Activated CD4-positive, alpha-beta T cell treated with anti-CD3 and anti-CD28 coated beads for 36 hours (primary cell): ENCODE results near the gene RNF41. TPM values are rescaled to one million over a fixed set of nuclear protein-coding genes. Genes with fewer than 3 reads are reported as not detected.

Experiments
- ATAC-seq: fragments of 200-7000 bp; cut with Tn5 transposase; one replicate; pipeline ENCODE4 v1.10.0; 2021; ENCODE audit warnings: mild to moderate bottlenecking, moderate library complexity
- CTCF ChIA-PET: fragments of 350-600 bp; sonication (Branson Sonifier 250); formaldehyde crosslinking; loops from one replicate; lab custom pipeline; 2021; ENCODE audit warnings: antibody characterized with exemption; lab: Charles Lee
- POLR2A ChIA-PET: fragments of 350-600 bp; sonication (Branson Sonifier 250); formaldehyde crosslinking; loops from one replicate; lab custom pipeline; 2021; ENCODE audit warnings: antibody characterized with exemption, inconsistent platforms; lab: Charles Lee
- DNase-seq: peaks from one replicate; pipeline ENCODE4 v3.0.0-alpha.2; 2020
- H3K27ac Mint-ChIP-seq: one replicate; pipeline ENCODE4 v1.8.0; 2021; ENCODE audit warnings: mixed read lengths
- H3K27me3 Mint-ChIP-seq: one replicate; pipeline ENCODE4 v1.8.0; 2021; ENCODE audit warnings: mixed read lengths
- H3K36me3 Mint-ChIP-seq: one replicate; pipeline ENCODE4 v1.8.0; 2021; ENCODE audit warnings: low read depth, mixed read lengths
- H3K4me1 Mint-ChIP-seq: one replicate; pipeline ENCODE4 v1.8.0; 2021; ENCODE audit warnings: mixed read lengths
- H3K4me3 Mint-ChIP-seq: one replicate; pipeline ENCODE4 v1.8.0; 2021; ENCODE audit warnings: mild to moderate bottlenecking, moderate library complexity, mixed read lengths
- H3K9me3 Mint-ChIP-seq: one replicate; pipeline ENCODE4 v1.8.0; 2021; ENCODE audit warnings: low read depth, mixed read lengths
- intact Hi-C, 2 experiments: fragments of 100-400 bp; cut with DNase I in 1 of 2; cut with micrococcal nuclease in 1 of 2; formaldehyde crosslinking; loops; one replicate each; pipeline versions ENCODE4 v1.14.2 to v1.15.1; 2022 to 2024; cut with DNase I, micrococcal nuclease
- total RNA-seq, 2 experiments: library from RNA; stranded (reverse); gene quantifications; one replicate each; pipeline ENCODE4 v1.2.3, GENCODE V29; 2021

Gene RNF41
- total RNA-seq, 2 experiments from 2014 or later: 25.2 to 28.8 TPM

DNA sequence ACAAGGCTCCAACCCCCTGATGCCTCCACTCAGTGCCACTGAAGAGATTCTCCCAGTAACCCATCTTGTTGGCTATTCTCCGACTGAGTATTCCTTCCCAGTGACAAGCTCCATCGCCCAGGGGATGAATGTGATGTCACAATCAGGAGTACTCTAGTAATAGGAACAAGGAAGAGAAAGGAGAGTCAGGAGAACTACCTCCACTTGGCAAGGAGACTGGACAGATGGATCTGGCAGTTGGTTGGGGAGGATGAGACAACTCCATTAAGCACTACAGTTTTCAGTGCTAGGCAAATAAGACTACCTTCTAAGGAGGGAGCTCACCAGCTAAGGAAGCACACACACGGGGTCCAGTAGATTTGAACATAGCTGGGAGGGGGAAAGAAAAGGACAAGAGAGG is 5.3 kb downstream of the RNF41 start:
- Mint-ChIP-seq H3K9me3 (no peaks in the 10 kb centered on the region), H3K4me1 (peaks cover 16% of the 10 kb centered on the region), H3K36me3 (peaks cover 17% of the 10 kb centered on the region), H3K27ac (no peak overlapping the region), H3K27me3 (no peaks in the 10 kb centered on the region), H3K4me3 (no peak overlapping the region)
- ChIA-PET CTCF (interaction anchor here (0.6 to 1.5 kb wide), 2 partner anchors 17 to 24 kb away, joined by 3 to 6 read pairs; no protein-coding TSS in a partner anchor), POLR2A (no interaction called here)
- intact Hi-C loops: no loop called here
- no peak for ATAC-seq
- DNase-seq: no peak

DNA sequence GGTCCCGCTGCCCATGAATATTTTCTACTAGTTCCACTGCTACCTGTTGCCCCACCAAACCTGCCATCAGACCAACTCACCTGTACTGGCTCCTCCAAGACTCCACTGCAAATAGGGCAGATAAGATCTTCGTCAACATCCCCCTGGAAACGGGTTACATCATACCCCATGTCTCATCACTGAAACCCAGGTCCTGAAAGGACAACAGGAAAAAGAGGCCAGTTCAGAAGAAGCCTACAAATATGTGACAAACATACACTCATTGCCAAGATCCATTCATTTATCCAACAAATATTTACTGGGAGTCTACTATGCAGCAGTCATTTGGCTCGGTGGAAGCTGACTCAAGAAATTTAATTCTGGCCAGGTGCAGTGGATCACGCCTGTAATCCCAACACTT is 7.8 kb downstream of the RNF41 start:
- intact Hi-C loops: no loop called here
- ChIA-PET POLR2A (no interaction called here), CTCF (no interaction called here)
- no peak overlapping the region for H3K4me3 Mint-ChIP-seq
- H3K27me3 Mint-ChIP-seq: no peaks in the 10 kb centered on the region
- no peak overlapping the region for H3K27ac Mint-ChIP-seq
- H3K36me3 Mint-ChIP-seq: peaks cover 26% of the 10 kb centered on the region
- ATAC-seq (no peak), DNase-seq (no peak)
- H3K9me3 Mint-ChIP-seq: no peaks in the 10 kb centered on the region
- peaks cover 9% of the 10 kb centered on the region for H3K4me1 Mint-ChIP-seq

DNA sequence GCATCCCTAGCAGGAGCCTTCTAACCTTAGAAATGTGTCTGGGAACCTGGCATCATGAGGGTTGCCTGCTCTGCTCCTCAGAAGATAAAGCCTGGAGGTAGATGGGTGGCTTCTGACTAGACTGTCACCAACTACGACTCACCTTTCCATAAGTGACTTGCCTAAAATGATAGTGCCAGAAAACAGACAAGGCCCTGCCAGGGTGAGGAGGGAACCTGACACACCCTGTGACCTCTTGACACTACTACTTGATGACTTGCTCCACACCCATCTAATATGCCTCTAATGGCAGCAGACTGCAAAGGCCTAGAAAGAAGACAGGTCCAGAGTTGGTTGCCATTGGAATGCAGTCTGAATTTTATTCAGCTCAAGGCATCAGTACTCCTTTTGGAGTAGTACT is 9.4 kb downstream of the RNF41 start:
- peak; percentile 99 for ATAC-seq
- H3K27ac Mint-ChIP-seq: no peak overlapping the region
- DNase-seq: peak; percentile 56
- no peaks in the 10 kb centered on the region for H3K27me3 Mint-ChIP-seq
- intact Hi-C loops: no loop called here
- peaks cover 9% of the 10 kb centered on the region for H3K4me1 Mint-ChIP-seq
- peaks cover 29% of the 10 kb centered on the region for H3K36me3 Mint-ChIP-seq
- no peaks in the 10 kb centered on the region for H3K9me3 Mint-ChIP-seq
- no peak overlapping the region for H3K4me3 Mint-ChIP-seq
- ChIA-PET CTCF (interaction anchor here (1.0 to 1.1 kb wide), 2 partner anchors 10 to 46 kb away, joined by 3 to 4 read pairs; partner anchors contain the start of genes ANKRD52 and RNF41), POLR2A (no interaction called here)

DNA sequence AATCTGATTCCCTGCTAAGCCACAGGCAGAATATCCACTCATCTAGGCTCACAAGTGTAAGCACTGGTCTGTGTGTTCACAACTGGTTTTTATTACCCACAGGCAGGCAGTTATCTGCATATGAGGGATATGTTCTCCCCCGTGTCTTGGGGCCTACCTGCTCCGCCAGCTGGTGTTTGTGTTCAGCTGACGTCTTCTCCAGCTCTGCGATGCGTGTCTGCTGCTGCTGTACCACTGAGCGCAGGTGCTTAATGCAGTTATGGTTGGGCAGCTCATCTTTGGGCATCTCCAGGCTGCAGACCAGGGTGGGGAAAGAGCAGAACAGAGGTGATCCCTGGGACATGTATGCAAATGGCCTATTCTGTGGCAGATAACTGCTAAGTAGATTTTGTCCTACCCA is 13.7 kb downstream of the RNF41 start:
- ChIA-PET POLR2A (no interaction called here), CTCF (interaction anchor here (0.7 to 3.8 kb wide), 9 partner anchors 10 to 152 kb away, joined by 3 to 18 read pairs (median 4); partner anchors contain the start of genes ANKRD52, RNF41, SMARCC2 and ZC3H10)
- H3K27me3 Mint-ChIP-seq: no peaks in the 10 kb centered on the region
- H3K36me3 Mint-ChIP-seq: peaks cover 28% of the 10 kb centered on the region
- no peak overlapping the region for H3K27ac Mint-ChIP-seq
- ATAC-seq (no peak), DNase-seq (no peak)
- H3K4me3 Mint-ChIP-seq: no peak overlapping the region
- peaks cover 11% of the 10 kb centered on the region for H3K4me1 Mint-ChIP-seq
- intact Hi-C loops: loop anchor here in 1 of 2 experiments (5.0 kb wide), 1 partner anchor 254 kb away; no protein-coding TSS in a partner anchor
- H3K9me3 Mint-ChIP-seq: no peaks in the 10 kb centered on the region

DNA sequence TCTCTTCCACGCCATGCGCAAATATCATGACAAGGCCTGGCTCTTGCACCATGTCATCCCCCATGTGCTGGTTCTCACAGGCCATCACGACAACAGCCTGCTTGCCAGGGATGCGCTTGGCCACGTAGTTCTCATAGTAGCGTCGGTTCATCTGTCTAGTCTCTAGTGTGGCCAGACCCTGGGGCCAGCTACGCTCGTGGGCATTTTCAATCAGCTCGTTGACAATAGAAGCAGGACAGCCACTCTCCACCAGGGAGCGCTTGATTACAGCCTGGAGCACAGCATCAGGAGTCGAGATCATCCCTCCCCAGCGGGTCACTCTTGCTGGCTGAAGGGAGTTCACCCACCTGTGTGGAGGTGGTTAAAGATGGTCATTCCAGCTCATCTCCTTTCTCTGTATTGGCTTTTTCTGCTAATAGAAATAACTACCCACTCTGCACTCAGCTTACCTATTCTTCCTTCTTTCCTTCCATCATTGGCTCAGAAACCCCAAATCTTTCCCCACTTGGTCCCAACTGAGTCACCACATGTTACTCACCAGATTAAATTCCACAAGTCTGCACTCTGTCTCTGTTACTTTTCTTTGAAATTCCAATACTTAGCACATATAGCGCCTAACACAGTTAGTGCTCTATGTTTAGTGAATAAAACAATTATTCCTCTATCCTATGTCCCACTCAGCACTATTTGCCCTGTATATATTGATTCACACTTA is 15.1 kb downstream of the RNF41 start:
- no peaks in the 10 kb centered on the region for H3K9me3 Mint-ChIP-seq
- ATAC-seq (peak; percentile 84), DNase-seq (peak; percentile 69)
- no peak overlapping the region for H3K4me3 Mint-ChIP-seq
- intact Hi-C loops: loop anchor here in 1 of 2 experiments (5.0 kb wide), 1 partner anchor 256 kb away; no protein-coding TSS in a partner anchor
- peaks cover 4% of the 10 kb centered on the region for H3K4me1 Mint-ChIP-seq
- ChIA-PET POLR2A (no interaction called here), CTCF (interaction anchor here (0.6 to 3.8 kb wide), 12 partner anchors 8 to 374 kb away, joined by 3 to 18 read pairs (median 4); partner anchors contain the start of genes ANKRD52, RNF41 and ZC3H10)
- peaks cover 26% of the 10 kb centered on the region for H3K36me3 Mint-ChIP-seq
- H3K27me3 Mint-ChIP-seq: no peaks in the 10 kb centered on the region
- no peak overlapping the region for H3K27ac Mint-ChIP-seq

DNA sequence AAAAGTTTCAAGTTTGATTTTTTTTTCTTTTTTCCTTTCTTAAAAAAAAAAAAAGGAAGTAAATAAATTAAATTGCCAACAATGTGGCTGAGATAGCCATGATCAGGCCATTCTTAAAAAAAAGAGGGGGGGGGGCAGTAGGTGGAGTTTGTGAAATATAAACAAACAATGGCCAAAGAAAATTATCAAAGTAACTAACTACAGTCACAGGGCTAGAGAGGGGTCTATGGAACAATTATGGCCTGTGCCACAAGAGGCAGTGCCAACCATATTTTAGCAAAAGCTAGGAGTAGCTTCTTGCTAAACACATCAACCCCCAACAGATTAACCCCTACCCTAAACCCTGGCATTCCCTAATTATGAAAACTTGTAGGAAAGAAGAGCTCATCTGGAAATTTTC is 16.3 kb downstream of the RNF41 start:
- Mint-ChIP-seq H3K4me1 (peaks cover 2% of the 10 kb centered on the region), H3K27me3 (no peaks in the 10 kb centered on the region), H3K4me3 (no peak overlapping the region), H3K27ac (no peak overlapping the region), H3K36me3 (peaks cover 22% of the 10 kb centered on the region), H3K9me3 (no peaks in the 10 kb centered on the region)
- DNase-seq (no peak), ATAC-seq (peak; percentile 47)
- POLR2A ChIA-PET: interaction anchor here (0.6 kb wide), 1 partner anchor 444 kb away, joined by 8 read pairs; no protein-coding TSS in a partner anchor
- CTCF ChIA-PET: interaction anchor here (0.5 to 3.8 kb wide), 8 partner anchors 16 to 388 kb away, joined by 3 to 18 read pairs (median 4); partner anchors contain the start of genes ANKRD52, ORMDL2, RNF41 and SARNP
- intact Hi-C loops: loop anchor here in 1 of 2 experiments (5.0 kb wide), 1 partner anchor 257 kb away; no protein-coding TSS in a partner anchor

DNA sequence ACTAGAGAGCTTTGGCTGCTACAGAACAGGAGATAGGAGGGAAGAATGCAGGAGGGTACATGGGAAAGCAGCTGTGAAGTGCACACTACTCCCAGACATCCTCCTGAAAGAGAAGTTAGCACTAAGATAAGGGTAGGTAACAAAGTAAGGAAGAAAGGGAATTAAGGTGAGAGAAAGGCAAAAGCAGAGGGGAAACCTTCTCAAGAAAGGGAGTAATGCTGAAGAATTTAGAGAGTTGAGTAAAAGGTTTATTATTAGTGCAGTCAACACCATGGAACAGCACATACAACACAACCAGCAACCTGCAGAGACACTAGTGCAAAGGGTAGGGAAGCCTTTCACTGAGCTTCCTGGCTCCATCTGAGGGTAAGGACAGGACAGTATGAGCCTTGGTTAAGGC is 17.4 kb downstream of the RNF41 start:
- H3K4me3 Mint-ChIP-seq: no peak overlapping the region
- peaks cover 2% of the 10 kb centered on the region for H3K4me1 Mint-ChIP-seq
- DNase-seq: no peak
- intact Hi-C loops: no loop called here
- ChIA-PET POLR2A (interaction anchor here (0.9 kb wide), 1 partner anchor 16 kb away, joined by 3 read pairs; no protein-coding TSS in a partner anchor), CTCF (interaction anchor here (0.5 to 2.8 kb wide), 5 partner anchors 13 to 233 kb away, joined by 3 to 11 read pairs (median 4); partner anchors contain the start of genes RNF41 and SMARCC2)
- H3K27me3 Mint-ChIP-seq: no peaks in the 10 kb centered on the region
- ATAC-seq: no peak
- H3K9me3 Mint-ChIP-seq: no peaks in the 10 kb centered on the region
- no peak overlapping the region for H3K27ac Mint-ChIP-seq
- peaks cover 16% of the 10 kb centered on the region for H3K36me3 Mint-ChIP-seq

DNA sequence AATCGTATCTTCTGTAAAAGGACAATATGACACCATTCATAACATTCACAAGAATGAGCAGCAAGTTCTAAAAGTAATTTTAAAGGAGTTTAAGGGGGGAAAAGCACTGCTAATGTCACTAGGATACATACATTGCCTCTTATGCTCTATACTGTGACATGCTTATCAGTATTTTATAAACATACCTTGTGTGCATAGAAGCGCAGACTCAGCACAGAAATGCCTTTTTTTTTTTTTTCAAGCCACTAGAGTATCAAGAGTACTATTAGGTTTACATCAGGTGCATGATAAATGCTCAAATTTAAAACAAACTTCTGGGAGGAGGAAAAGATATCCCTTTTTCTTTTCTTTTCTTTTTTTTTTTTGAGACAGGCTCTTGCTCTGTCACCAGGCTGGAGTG is 18.9 kb downstream of the RNF41 start:
- ChIA-PET POLR2A (no interaction called here), CTCF (interaction anchor here (0.6 to 2.8 kb wide), 5 partner anchors 10 to 329 kb away, joined by 3 to 11 read pairs (median 4); partner anchors contain the start of genes RNF41 and SMARCC2)
- Mint-ChIP-seq H3K36me3 (peaks cover 16% of the 10 kb centered on the region), H3K27ac (no peak overlapping the region), H3K4me3 (no peak overlapping the region), H3K4me1 (peaks cover 2% of the 10 kb centered on the region), H3K9me3 (no peaks in the 10 kb centered on the region), H3K27me3 (no peaks in the 10 kb centered on the region)
- no peak for DNase-seq
- intact Hi-C loops: no loop called here
- ATAC-seq: no peak

DNA sequence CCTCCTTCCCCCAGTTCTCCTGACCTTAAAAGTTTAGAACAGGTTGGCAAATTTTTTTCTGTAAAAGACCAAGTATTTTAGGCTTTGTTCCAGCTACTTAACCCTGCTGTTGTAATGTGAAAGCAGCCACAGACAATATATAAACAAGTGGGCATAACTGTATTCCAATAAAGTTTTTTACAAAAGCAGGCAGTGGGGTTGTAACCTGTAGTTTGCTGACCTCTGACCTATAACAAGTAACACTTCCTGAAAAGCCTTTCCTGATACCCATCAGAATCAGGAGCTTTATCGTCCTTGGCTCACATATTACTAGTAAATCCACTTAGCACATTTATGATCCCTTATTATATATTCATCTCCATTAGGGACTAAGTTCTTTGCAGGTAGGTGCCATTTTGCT is 19.4 kb downstream of the RNF41 start:
- CTCF ChIA-PET: interaction anchor here (0.8 to 2.5 kb wide), 3 partner anchors 11 to 129 kb away, joined by 3 to 9 read pairs (median 4); partner anchors contain the start of gene ANKRD52
- H3K36me3 Mint-ChIP-seq: peaks cover 13% of the 10 kb centered on the region
- H3K27ac Mint-ChIP-seq: no peak overlapping the region
- ATAC-seq: no peak
- no peaks in the 10 kb centered on the region for H3K9me3 Mint-ChIP-seq
- POLR2A ChIA-PET: no interaction called here
- H3K4me3 Mint-ChIP-seq: no peak overlapping the region
- peaks cover 2% of the 10 kb centered on the region for H3K4me1 Mint-ChIP-seq
- no peak for DNase-seq
- intact Hi-C loops: no loop called here
- H3K27me3 Mint-ChIP-seq: no peaks in the 10 kb centered on the region

DNA sequence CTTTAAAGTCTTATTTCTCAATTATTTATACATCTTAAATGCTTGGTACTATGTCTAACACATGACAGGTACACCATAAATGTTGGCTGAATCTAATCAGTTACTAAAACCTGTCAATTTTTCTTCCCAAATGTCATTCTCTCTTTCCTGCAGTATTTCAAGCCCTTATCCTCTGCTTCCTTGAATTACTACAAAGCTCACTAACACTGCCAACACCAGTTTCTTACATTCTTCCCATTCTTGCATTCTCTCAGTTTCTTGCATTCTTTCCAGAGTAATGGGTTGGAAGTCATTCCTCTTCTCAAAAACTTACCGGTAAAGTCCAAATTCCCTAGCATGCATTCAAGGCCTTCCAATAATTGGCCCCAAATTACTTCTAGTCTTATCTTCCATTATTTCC is 22.9 kb downstream of the RNF41 start:
- Mint-ChIP-seq H3K9me3 (no peaks in the 10 kb centered on the region), H3K4me1 (no peaks in the 10 kb centered on the region), H3K4me3 (no peak overlapping the region), H3K27ac (no peak overlapping the region), H3K27me3 (no peaks in the 10 kb centered on the region), H3K36me3 (no peaks in the 10 kb centered on the region)
- ChIA-PET CTCF (interaction anchor here (0.7 to 3.4 kb wide), 4 partner anchors 8 to 23 kb away, joined by 3 to 10 read pairs (median 5); no protein-coding TSS in a partner anchor), POLR2A (no interaction called here)
- DNase-seq (no peak), ATAC-seq (no peak)
- intact Hi-C loops: no loop called here

DNA sequence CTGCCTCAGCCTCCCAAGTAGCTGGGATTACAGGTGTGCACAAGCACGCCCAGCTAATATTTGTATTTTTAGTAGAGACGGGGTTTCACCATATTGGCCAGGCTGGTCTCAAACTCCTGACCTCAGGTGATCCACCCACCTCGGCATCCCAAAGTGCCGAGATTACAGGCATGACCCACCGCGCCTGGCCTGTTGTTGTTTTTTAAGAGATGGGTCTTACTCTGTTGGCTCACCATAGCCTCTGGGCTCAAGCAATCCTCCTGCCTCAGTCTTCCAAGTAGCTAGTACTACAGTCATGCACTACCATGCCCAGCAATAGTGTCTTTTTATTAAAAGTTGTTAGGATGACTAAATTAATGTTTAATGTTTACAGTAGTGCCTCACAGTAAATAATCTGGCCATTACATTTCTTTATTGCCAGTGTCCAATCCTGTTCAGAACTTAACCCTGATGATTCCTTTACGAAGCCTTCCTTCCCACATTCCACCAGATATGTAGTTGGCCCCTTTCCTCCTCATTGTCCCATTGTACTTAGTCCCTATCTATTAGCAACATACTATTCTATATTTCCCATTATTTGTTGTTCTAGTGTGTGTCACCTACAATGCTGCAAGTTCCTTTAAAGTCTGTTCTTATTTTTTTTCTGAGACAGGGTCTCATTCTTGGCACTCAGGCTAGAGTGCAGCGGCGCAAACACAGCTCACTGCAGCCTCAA is 23.6 kb downstream of the RNF41 start:
- H3K27ac Mint-ChIP-seq: no peak overlapping the region
- DNase-seq: no peak
- no peaks in the 10 kb centered on the region for H3K9me3 Mint-ChIP-seq
- intact Hi-C loops: no loop called here
- no peaks in the 10 kb centered on the region for H3K36me3 Mint-ChIP-seq
- no peaks in the 10 kb centered on the region for H3K27me3 Mint-ChIP-seq
- H3K4me1 Mint-ChIP-seq: peaks cover 5% of the 10 kb centered on the region
- POLR2A ChIA-PET: no interaction called here
- no peak for ATAC-seq
- CTCF ChIA-PET: interaction anchor here (0.7 to 3.4 kb wide), 4 partner anchors 8 to 88 kb away, joined by 3 to 10 read pairs (median 5); no protein-coding TSS in a partner anchor
- H3K4me3 Mint-ChIP-seq: no peak overlapping the region
